Left forelimb (tissue), 1 donor: Measurements from ENCODE around the gene SHC2.
A peak's percentile ranks its signal among the peaks of the same experiment; 100 is the strongest.

Experiments used
- DNase-seq: peaks from one replicate; pipeline ENCODE4 v3.0.0-alpha.2; 2018; ENCODE audit warnings: low spot score

Gene SHC2

GRCh38 chr19:460877-461720 is at the start of gene SHC2:
Gene SHC2, minus strand, starts transcription at chr19:461033. Its CDS starts 37 bp downstream, at chr19:460996.
- DNase-seq, result no peak

- no peak for DNase-seq
Observed at GRCh38 chr19:508204-509150, 47.6 kb upstream of the SHC2 start.

GRCh38 chr19:507286-508203 is 46.7 kb upstream of the SHC2 start, which contains the start of gene TPGS1:
Gene TPGS1, plus strand, starts transcription at chr19:507497. Its CDS starts 10 bp downstream, at chr19:507507.
- peak; percentile 87 for DNase-seq

- peak; percentile 97 for DNase-seq
Observed at GRCh38 chr19:506404-507285, 45.8 kb upstream of the SHC2 start.

GRCh38 chr19:504616-505015 is 43.8 kb upstream of the SHC2 start:
- DNase-seq, result no peak

GRCh38 chr19:501646-502045 is 40.8 kb upstream of the SHC2 start:
- DNase-seq, result no peak

- peak; percentile 47 for DNase-seq
Observed at GRCh38 chr19:498977-499623, 38.3 kb upstream of the SHC2 start.

- no peak for DNase-seq
Observed at GRCh38 chr19:498511-498891, 37.7 kb upstream of the SHC2 start.

GRCh38 chr19:497869-498510 is 37.2 kb upstream of the SHC2 start:
- no peak for DNase-seq

GRCh38 chr19:497491-497868 is 36.6 kb upstream of the SHC2 start:
- no peak for DNase-seq

- no peak for DNase-seq
Observed at GRCh38 chr19:496986-497385, 36.2 kb upstream of the SHC2 start.

GRCh38 chr19:496112-496665 is 35.4 kb upstream of the SHC2 start, which contains the start of gene MADCAM1:
Gene MADCAM1, plus strand, starts transcription at chr19:496486. Its CDS starts 14 bp downstream, at chr19:496500.
- no peak for DNase-seq

- no peak for DNase-seq
Observed at GRCh38 chr19:495402-496111, 34.7 kb upstream of the SHC2 start.

GRCh38 chr19:495081-495401 is 34.2 kb upstream of the SHC2 start:
- no peak for DNase-seq

- DNase-seq, result no peak
Observed at GRCh38 chr19:494171-495080, 33.6 kb upstream of the SHC2 start.

- DNase-seq, result peak; percentile 49
Observed at GRCh38 chr19:493391-494170, 32.7 kb upstream of the SHC2 start.

- no peak for DNase-seq
Observed at GRCh38 chr19:492091-492531, 31.3 kb upstream of the SHC2 start.
